Endothelial cell of umbilical vein (primary cell): ENCODE measurements around the gene RPA1. TPM values are rescaled to one million over a fixed set of nuclear protein-coding genes. Genes with fewer than 3 reads are reported as not detected.

Experiments
- BruUV-seq: library from RNA; stranded (reverse); fragments of 400-500 nt; replicated peaks from 2 replicates; lab custom pipeline; 2021; lab: Mats Ljungman, UMichigan
- CTCF ChIA-PET: fragments of 300-600, 350-600 bp; sonication (Branson Sonifier 250); formaldehyde crosslinking; loops from one replicate; lab custom pipeline; 2021; ENCODE audit warnings: antibody characterized with exemption, inconsistent platforms; lab: Charles Lee
- POLR2A ChIA-PET: fragments of 300-600, 350-600 bp; sonication (Branson Sonifier 250); formaldehyde crosslinking; loops from one replicate; lab custom pipeline; 2021; ENCODE audit warnings: antibody characterized with exemption, inconsistent platforms; lab: Charles Lee
- DNase-seq: peaks from one replicate; pipeline ENCODE4 v3.0.0-alpha.2; 2011; ENCODE audit warnings: low read depth, low spot score
- FAIRE-seq: peaks from 2 replicates; lab custom pipeline; 2011; peaks lifted over from hg19 to GRCh38; lab: Jason Lieb, UNC
- H2AFZ ChIP-seq: 2 replicates; pipeline ENCODE4 v1.6.0; 2012; ENCODE audit warnings: low read depth, low read length, control low read depth, inconsistent platforms
- H3K27ac ChIP-seq: 2 replicates; pipeline ENCODE4 v1.5.1; 2011; ENCODE audit warnings: low read depth, mild to moderate bottlenecking, control low read depth, low read length, moderate library complexity; ENCODE audit not compliant: insufficient read depth
- H3K27me3 ChIP-seq, 2 experiments: 2 replicates each; pipeline versions ENCODE4 v1.6.0 to v1.6.1; 2011; ENCODE audit warnings: low read length in 2 of 2, mixed read lengths in 1 of 2; ENCODE audit not compliant: control insufficient read depth in 2 of 2, insufficient read depth in 2 of 2
- H3K36me3 ChIP-seq, 2 experiments: 2 replicates in 1 of 2; 3 replicates in 1 of 2; pipeline ENCODE4 v1.5.1; 2011; ENCODE audit warnings: low read length in 2 of 2, mild to moderate bottlenecking in 1 of 2, moderate library complexity in 1 of 2; ENCODE audit not compliant: control insufficient read depth in 2 of 2, insufficient read depth in 2 of 2; ENCODE audit errors: extremely low read depth in 1 of 2
- H3K4me1 ChIP-seq: 3 replicates; pipeline ENCODE4 v1.5.1; 2011; ENCODE audit warnings: mild to moderate bottlenecking, low read length; ENCODE audit not compliant: control insufficient read depth, insufficient read depth; ENCODE audit errors: extremely low read depth
- H3K4me2 ChIP-seq: 2 replicates; pipeline ENCODE4 v1.6.1; 2011; ENCODE audit warnings: low read length, control low read depth, mixed read lengths; ENCODE audit not compliant: insufficient read depth
- H3K4me3 ChIP-seq, 3 experiments: fragments of 200-600 bp in 1 of 3; sonication (generic), shearing (Covaris generic) in 1 of 3; replicated peaks in 1 of 3; 2 replicates each; pipeline ENCODE4 v1.5.1; 2011 to 2016; ENCODE audit warnings: control low read depth in 3 of 3, low read length in 3 of 3, mild to moderate bottlenecking in 2 of 3, inconsistent platforms in 1 of 3, low read depth in 1 of 3, moderate library complexity in 1 of 3; ENCODE audit not compliant: insufficient read depth in 1 of 3
- H3K79me2 ChIP-seq: 2 replicates; pipeline ENCODE4 v1.6.0; 2012; ENCODE audit warnings: low read length, inconsistent platforms; ENCODE audit not compliant: control insufficient read depth, insufficient read depth
- H3K9ac ChIP-seq: replicated peaks from 2 replicates; pipeline ENCODE3; 2011; ENCODE audit warnings: low read length, control low read depth; ENCODE audit not compliant: insufficient read depth; ENCODE audit errors: extremely low read depth
- H3K9me1 ChIP-seq: replicated peaks from 3 replicates; pipeline ENCODE4 v1.6.0; 2011; ENCODE audit warnings: mild to moderate bottlenecking, low read length; ENCODE audit not compliant: control insufficient read depth, insufficient read depth; ENCODE audit errors: extremely low read depth
- H3K9me3 ChIP-seq: replicated peaks from 2 replicates; pipeline ENCODE4 v1.5.1; 2012; ENCODE audit warnings: low read length, inconsistent platforms; ENCODE audit not compliant: control insufficient read depth, insufficient read depth
- H4K20me1 ChIP-seq: replicated peaks from 2 replicates; pipeline ENCODE3; 2011; ENCODE audit warnings: mild to moderate bottlenecking, low read length; ENCODE audit not compliant: control insufficient read depth, insufficient read depth; ENCODE audit errors: extremely low read depth
- CTCF ChIP-seq, 2 donors: IDR thresholded peaks; 1 replicate in 1 of 2; 2 replicates in 1 of 2; pipeline ENCODE4 v1.5.1; 2011; ENCODE audit warnings: low read length in 2 of 2, mild to moderate bottlenecking in 2 of 2, moderate library complexity in 2 of 2, control low read depth in 1 of 2, inconsistent platforms in 1 of 2, low read depth in 1 of 2; ENCODE audit not compliant: insufficient read depth in 1 of 2; ENCODE audit errors: extremely low read depth in 1 of 2
- EZH2 ChIP-seq: IDR thresholded peaks from 2 replicates; pipeline ENCODE4 v1.6.1; 2012; ENCODE audit warnings: borderline replicate concordance, low read depth, mild to moderate bottlenecking, moderate library complexity, low read length, inconsistent platforms; ENCODE audit not compliant: severe bottlenecking
- FOS ChIP-seq: IDR thresholded peaks from 2 replicates; pipeline ENCODE4 v1.6.1; 2011; ENCODE audit warnings: mild to moderate bottlenecking, low read length, moderate library complexity, borderline replicate concordance; ENCODE audit not compliant: insufficient read depth
- GATA2 ChIP-seq: IDR thresholded peaks from 2 replicates; pipeline ENCODE4 v1.7.0; 2011; ENCODE audit warnings: low read depth, mild to moderate bottlenecking, moderate library complexity, mixed read lengths, low read length; ENCODE audit not compliant: insufficient read length, insufficient read depth
- JUN ChIP-seq: IDR thresholded peaks from 2 replicates; pipeline ENCODE4 v1.6.1; 2011; ENCODE audit warnings: borderline replicate concordance, low read depth; ENCODE audit not compliant: insufficient read length, insufficient read depth
- MAX ChIP-seq: IDR thresholded peaks from 2 replicates; pipeline ENCODE4 v1.6.1; 2011; ENCODE audit not compliant: insufficient read depth, insufficient read length
- MYC ChIP-seq: IDR thresholded peaks from one replicate; pipeline ENCODE4 v1.6.1; 2011; ENCODE audit warnings: mild to moderate bottlenecking, low read depth, low read length
- POLR2A ChIP-seq: IDR thresholded peaks from 2 replicates; pipeline ENCODE4 v1.6.1; 2012; ENCODE audit warnings: low read depth, mild to moderate bottlenecking, control low read depth, low read length
- POLR2AphosphoS5 ChIP-seq: IDR thresholded peaks from 2 replicates; pipeline ENCODE4 v1.6.1; 2012; ENCODE audit warnings: low read depth, mild to moderate bottlenecking, control low read depth, low read length, moderate library complexity; ENCODE audit not compliant: insufficient read depth
- dilution Hi-C: fragments of 300-500 bp; cut with MboI; formaldehyde crosslinking; loops from one replicate; pipeline ENCODE4 v1.15.0; 2019; ENCODE audit warnings: low sequenced_read_pairs; ENCODE audit not compliant: extremely low pct_ligation_motif_present
- intact Hi-C: fragments of 100-400 bp; cut with micrococcal nuclease; formaldehyde crosslinking; loops from one replicate; pipeline ENCODE4 v1.10.0; 2022
- polyA plus RNA-seq, 4 experiments: library from polyadenylated mRNA; depleted of rRNA in 3 of 4; stranded (reverse) in 3 of 4; unstranded in 1 of 4; fragments of >200 nt; gene quantifications; 2 replicates each; pipeline versions ENCODE4 v1.2.1 to v1.2.3, GENCODE V29; 2011 to 2012; ENCODE audit warnings: missing spikeins in 1 of 4
- total RNA-seq: library from RNA; stranded (reverse); gene quantifications from 2 replicates; pipeline ENCODE4 v1.2.3, GENCODE V29; 2021

The RPA1 gene
- total and polyA plus RNA-seq, 2 donors (not counting 3 experiments of a cell fraction or from before 2014, with no cell fraction given): 50.5 to 123 TPM

GRCh38 chr17:1796800-1797199, 33.0 kb upstream of the RPA1 start:
- FAIRE-seq: no peak
- peaks cover 1% of the 10 kb centered on the region for H3K79me2 ChIP-seq
- H3K4me1 ChIP-seq: no peaks in the 10 kb centered on the region

More at GRCh38 chr17:1796800-1797199, 33.0 kb upstream of the RPA1 start:
- TF ChIP-seq GATA2 (no peak), EZH2 (no peak), POLR2AphosphoS5 (no peak), FOS (no peak), POLR2A (no peak), MYC (no peak), JUN (no peak), CTCF (IDR thresholded peaks at IDR 0.05; ENCODE audit: extremely low read depth in 1 of 2, insufficient read depth in 1 of 2, low read depth in 1 of 2, low read length in 2 of 2) (no peak), MAX (no peak)
- dilution Hi-C loops (no loop called here), intact Hi-C loops (no loop called here)
- CTCF ChIA-PET: interaction anchor here (1.0 to 1.7 kb wide), 3 partner anchors 13 to 75 kb away, joined by 3 to 5 read pairs (median 3); no protein-coding TSS in a partner anchor
- no peaks in the 10 kb centered on the region for H3K9me1 ChIP-seq
- H3K4me2 ChIP-seq: no peak overlapping the region
- H3K36me3 ChIP-seq: peaks cover 2 to 5% of the 10 kb centered on the region in 2 experiments
- H3K27me3 ChIP-seq: no peaks in the 10 kb centered on the region
- POLR2A ChIA-PET: interaction anchor here (0.6 kb wide), 1 partner anchor 35 kb away, joined by 3 read pairs; no protein-coding TSS in a partner anchor
- no peak overlapping the region for H3K4me3 ChIP-seq
- no peaks in the 10 kb centered on the region for H4K20me1 ChIP-seq
- H3K9me3 ChIP-seq: no peaks in the 10 kb centered on the region
- H3K9ac ChIP-seq: no peak overlapping the region
- H2AFZ ChIP-seq: no peak overlapping the region
- BruUV-seq: no TSS peak
- no peak for DNase-seq
- H3K27ac ChIP-seq: no peak overlapping the region
